H4 (cell line): ENCODE measurements around the gene ENAM. TPM values are rescaled to one million over a fixed set of nuclear protein-coding genes. Genes with fewer than 3 reads are reported as not detected.
A peak's percentile ranks its signal among the peaks of the same experiment; 100 is the strongest.

Experiments used
- DNase-seq: peaks from one replicate; pipeline ENCODE4 v3.0.0-alpha.2; 2015; ENCODE audit warnings: low spot score
- total RNA-seq: library from RNA; depleted of rRNA; stranded (reverse); fragments of >200 nt; shearing (Covaris generic); gene quantifications from 2 replicates; pipeline ENCODE4 v1.2.3, GENCODE V29; 2014; rRNA removed

Gene ENAM
- not detected in 2 replicates for total RNA-seq

GRCh38 chr4:70628444-70628843 lies at the start of gene ENAM:
Gene ENAM (plus strand): TSS chr4:70628744. CDS start chr4:70629501, 757 bp downstream.
- DNase-seq = no peak

GRCh38 chr4:70581980-70582379 lies 46.6 kb upstream of the ENAM start:
- DNase-seq = no peak

- DNase-seq = peak; percentile 36
These were observed 44.4 kb upstream of the ENAM start for GRCh38 chr4:70583952-70584834.

- no peak for DNase-seq
These were observed 41.7 kb upstream of the ENAM start for GRCh38 chr4:70586841-70587240.

GRCh38 chr4:70589785-70590184 lies 38.8 kb upstream of the ENAM start:
- no peak for DNase-seq

GRCh38 chr4:70591955-70592582 lies 36.5 kb upstream of the ENAM start, which contains the start of gene AMBN:
Gene AMBN (plus strand): TSS chr4:70592256. CDS start chr4:70592359, 103 bp downstream.
- DNase-seq = no peak

- DNase-seq = no peak
These were observed 34.3 kb upstream of the ENAM start for GRCh38 chr4:70594196-70594595.

- DNase-seq = no peak
These were observed 28.2 kb upstream of the ENAM start for GRCh38 chr4:70600305-70600704.

- no peak for DNase-seq
These were observed 27.6 kb upstream of the ENAM start for GRCh38 chr4:70600977-70601376.

GRCh38 chr4:70601422-70602039 lies 27.0 kb upstream of the ENAM start:
- peak; percentile 75 for DNase-seq

- no peak for DNase-seq
These were observed 24.7 kb upstream of the ENAM start for GRCh38 chr4:70603856-70604255.

GRCh38 chr4:70606459-70606858 lies 22.1 kb upstream of the ENAM start:
- DNase-seq = peak; percentile 38

- no peak for DNase-seq
These were observed 21.1 kb upstream of the ENAM start for GRCh38 chr4:70607334-70607853.

- DNase-seq = no peak
These were observed 20.2 kb upstream of the ENAM start for GRCh38 chr4:70608324-70608723.

- no peak for DNase-seq
These were observed 15.0 kb upstream of the ENAM start for GRCh38 chr4:70613306-70614183.

- DNase-seq = no peak
These were observed 14.4 kb upstream of the ENAM start for GRCh38 chr4:70614184-70614555.

- no peak for DNase-seq
These were observed 9.3 kb upstream of the ENAM start for GRCh38 chr4:70619288-70619687.

GRCh38 chr4:70619778-70620177 lies 8.8 kb upstream of the ENAM start:
- no peak for DNase-seq

- no peak for DNase-seq
These were observed 5.2 kb upstream of the ENAM start for GRCh38 chr4:70623323-70623722.

- no peak for DNase-seq
These were observed 4.2 kb upstream of the ENAM start for GRCh38 chr4:70624226-70624793.

- DNase-seq = peak; percentile 72
These were observed 924 bp upstream of the ENAM start for GRCh38 chr4:70627620-70628019.
